Measurements from ENCODE around the gene CBX4.

Gene CBX4

DNA sequence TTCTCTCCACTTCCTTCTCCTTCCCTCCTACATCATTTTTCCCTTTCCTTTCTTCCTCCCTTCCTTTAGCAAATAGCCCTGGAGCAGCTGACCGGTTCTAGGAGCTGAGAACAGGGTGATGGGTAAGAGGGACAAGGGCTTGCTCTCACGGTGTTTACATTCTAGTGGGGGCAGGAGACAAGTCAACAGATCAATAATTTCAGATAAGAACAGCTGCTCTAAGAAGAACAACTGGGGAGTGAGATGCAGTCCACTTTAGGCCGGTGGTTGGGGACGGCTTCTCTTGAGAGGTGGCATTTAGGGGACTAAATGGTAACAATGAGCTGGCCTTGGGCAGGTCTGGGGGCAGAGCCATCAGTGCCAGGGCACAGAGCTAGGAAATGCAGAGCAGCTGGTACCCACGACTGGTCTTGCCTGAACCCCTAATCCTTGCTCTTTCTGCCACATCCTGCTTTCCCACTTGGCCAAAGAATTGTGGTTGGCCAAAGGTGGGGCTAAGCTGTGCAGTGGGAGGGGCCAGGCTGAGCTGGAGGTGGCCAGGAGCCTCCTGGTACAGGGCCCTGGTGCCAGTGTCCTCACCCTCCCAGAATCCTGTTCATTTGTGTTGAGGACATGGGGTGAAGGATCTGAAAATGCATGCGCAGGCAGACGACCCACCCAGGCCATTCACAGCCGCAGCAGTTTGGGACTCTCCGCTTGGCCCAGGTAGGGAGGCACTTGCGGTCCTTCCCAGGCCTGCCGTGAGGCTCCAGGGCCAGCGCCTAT is 17.7 kb downstream of the CBX4 start:
- TF ChIP-seq, protein P1, sequence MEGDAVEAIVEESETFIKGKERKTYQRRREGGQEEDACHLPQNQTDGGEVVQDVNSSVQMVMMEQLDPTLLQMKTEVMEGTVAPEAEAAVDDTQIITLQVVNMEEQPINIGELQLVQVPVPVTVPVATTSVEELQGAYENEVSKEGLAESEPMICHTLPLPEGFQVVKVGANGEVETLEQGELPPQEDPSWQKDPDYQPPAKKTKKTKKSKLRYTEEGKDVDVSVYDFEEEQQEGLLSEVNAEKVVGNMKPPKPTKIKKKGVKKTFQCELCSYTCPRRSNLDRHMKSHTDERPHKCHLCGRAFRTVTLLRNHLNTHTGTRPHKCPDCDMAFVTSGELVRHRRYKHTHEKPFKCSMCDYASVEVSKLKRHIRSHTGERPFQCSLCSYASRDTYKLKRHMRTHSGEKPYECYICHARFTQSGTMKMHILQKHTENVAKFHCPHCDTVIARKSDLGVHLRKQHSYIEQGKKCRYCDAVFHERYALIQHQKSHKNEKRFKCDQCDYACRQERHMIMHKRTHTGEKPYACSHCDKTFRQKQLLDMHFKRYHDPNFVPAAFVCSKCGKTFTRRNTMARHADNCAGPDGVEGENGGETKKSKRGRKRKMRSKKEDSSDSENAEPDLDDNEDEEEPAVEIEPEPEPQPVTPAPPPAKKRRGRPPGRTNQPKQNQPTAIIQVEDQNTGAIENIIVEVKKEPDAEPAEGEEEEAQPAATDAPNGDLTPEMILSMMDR (IDR thresholded peaks at IDR 0.05; ENCODE audit: low read depth, low read length, missing control alignments) = no peak
- H3K4me3 ChIP-seq (replicated peaks; ENCODE audit: low read depth, low read length) = no peak overlapping the region
- no peak for DNase-seq (ENCODE audit: extremely low read depth, low read depth)

- no peak for DNase-seq (ENCODE audit: extremely low read depth, low read depth)
- TF ChIP-seq, protein P1 (IDR thresholded peaks at IDR 0.05; ENCODE audit: low read depth, low read length, missing control alignments) = no peak
- no peak overlapping the region for H3K4me3 ChIP-seq (replicated peaks; ENCODE audit: low read depth, low read length)
Observed at GRCh38 chr17:79820959-79821330, 18.3 kb downstream of the CBX4 start.

DNA sequence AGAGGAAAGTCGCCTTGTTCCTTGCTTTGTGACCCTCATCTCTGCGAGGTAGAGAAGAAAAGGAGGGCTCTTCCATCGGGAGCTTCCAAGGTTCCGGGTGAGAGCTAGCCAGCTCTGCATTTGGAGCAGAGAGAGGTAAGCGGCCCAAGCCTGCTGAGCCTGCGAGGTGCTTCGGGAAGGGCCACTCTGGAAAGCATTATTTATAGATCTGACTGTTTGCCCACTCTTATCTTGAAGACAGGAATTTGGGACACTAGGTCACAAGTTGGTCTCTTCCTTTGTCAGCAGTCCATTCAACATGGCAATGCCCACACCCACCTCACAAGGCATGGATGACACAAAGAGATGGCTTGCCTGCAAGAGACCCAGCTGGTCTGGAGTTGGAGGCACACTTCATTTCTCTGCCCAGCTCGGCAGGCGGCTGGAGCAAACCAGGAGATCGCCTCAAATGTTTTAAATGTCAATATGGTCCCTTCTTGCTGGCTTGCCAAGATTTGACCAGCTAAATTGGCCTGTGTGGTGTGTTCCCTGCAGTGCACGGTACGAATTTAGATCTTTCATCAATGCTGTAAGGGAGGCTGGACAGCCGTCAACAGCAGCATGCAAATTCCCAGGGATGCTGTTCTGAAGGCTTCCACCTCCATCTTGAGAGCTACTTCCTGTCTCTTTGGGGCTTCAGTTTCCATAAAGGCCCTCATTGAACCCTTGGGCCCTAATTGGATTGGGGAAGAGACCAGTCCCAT is 19.5 kb downstream of the CBX4 start:
- DNase-seq (ENCODE audit: extremely low read depth, low read depth) = no peak
- H3K4me3 ChIP-seq (replicated peaks; ENCODE audit: low read depth, low read length) = no peak overlapping the region
- TF ChIP-seq, protein P1 (IDR thresholded peaks at IDR 0.05; ENCODE audit: low read depth, low read length, missing control alignments) = no peak

DNA sequence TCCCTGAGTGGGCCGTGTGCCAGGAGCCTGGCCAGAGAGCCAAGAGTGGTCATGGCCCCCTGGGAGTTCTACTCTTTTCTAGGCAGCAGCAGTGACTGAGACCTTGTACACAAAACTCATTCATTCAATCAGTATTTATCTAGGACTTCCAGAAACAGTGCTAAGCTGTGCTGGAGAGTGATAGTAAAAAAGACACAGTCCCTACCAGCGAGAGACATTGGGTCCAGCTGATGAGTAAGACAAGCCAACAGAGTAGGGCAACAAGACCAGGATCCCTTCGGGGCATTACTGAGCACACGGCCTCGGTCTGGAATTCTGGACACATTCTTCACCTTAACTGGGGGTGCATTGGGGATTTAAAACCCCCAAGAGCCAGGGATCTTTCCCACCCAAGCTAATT is 20.2 kb downstream of the CBX4 start:
- TF ChIP-seq, protein P1 (IDR thresholded peaks at IDR 0.05; ENCODE audit: low read depth, low read length, missing control alignments) = no peak
- DNase-seq (ENCODE audit: extremely low read depth, low read depth) = no peak
- H3K4me3 ChIP-seq (replicated peaks; ENCODE audit: low read depth, low read length) = no peak overlapping the region

GRCh38 chr17:79818026-79818758 is 21.0 kb downstream of the CBX4 start:
- TF ChIP-seq, protein P1 (IDR thresholded peaks at IDR 0.05; ENCODE audit: low read depth, low read length, missing control alignments) = no peak
- no peak overlapping the region for H3K4me3 ChIP-seq (replicated peaks; ENCODE audit: low read depth, low read length)

GRCh38 chr17:79815836-79816461 is 23.3 kb downstream of the CBX4 start:
- TF ChIP-seq, protein P1 (IDR thresholded peaks at IDR 0.05; ENCODE audit: low read depth, low read length, missing control alignments) = no peak
- no peak for DNase-seq (ENCODE audit: extremely low read depth, low read depth)
- no peak overlapping the region for H3K4me3 ChIP-seq (replicated peaks; ENCODE audit: low read depth, low read length)

More at GRCh38 chr17:79818026-79818758, 21.0 kb downstream of the CBX4 start:
- no peak for DNase-seq (ENCODE audit: extremely low read depth, low read depth)

Data from HFF-Myc (cell line).